Activated CD8-positive, alpha-beta memory T cell treated with anti-CD3 and anti-CD28 coated beads for 48 hours (primary cell): Measurements from ENCODE around the gene SLC17A4.
"Not testable (repeated sequence)": the region's sequence is repeated elsewhere in the genome, so short reads cannot be mapped to it uniquely, and the experiment has no call there.

Source experiments
- DNase-seq, 3 experiments: peaks; one replicate each; pipeline ENCODE4 v3.0.0-alpha.2; 2020; ENCODE audit warnings: low read depth in 2 of 3, low spot score in 2 of 3

SLC17A4 gene

DNA sequence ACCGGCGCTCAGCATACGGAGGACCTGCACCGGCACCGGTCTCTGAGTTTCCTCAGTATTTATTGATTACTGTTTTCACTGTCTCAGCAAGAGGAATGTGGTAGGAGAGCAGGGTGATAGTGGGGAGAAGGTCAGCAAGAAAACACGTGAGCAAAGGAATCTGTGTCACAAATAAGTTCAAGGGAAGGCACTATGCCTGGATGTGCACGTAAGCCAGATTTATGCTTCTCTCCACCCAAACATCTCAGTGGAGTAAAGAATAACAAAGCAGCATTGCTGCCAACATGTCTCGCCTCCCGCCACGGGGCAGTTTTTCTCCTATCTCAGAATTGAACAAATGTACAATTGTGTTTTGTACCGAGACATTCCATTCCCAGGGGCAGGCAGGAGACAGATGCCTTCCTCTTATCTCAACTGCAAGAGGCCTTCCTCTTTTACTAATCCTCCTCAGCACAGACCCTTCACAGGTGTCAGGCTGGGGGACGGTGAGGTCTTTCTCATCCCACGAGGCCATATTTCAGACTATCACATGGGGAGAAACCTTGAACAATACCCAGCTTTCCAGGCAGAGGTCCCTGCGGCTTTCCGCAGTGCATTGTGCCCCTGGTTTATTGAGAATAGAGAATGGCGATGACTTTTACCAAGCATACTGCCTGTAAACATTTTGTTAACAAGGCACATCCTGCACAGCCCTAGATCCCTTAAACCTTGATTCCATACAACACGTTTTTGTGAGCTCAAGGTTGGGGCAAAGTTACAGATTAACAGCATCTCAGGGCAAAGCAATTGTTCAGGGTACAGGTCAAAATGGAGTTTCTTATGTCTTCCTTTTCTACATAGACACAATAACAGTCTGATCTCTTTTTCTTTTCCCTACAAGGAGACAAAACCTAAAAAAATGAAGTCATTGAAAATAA is 5.7 kb upstream of the SLC17A4 start:
- not testable (repeated sequence) for DNase-seq

DNA sequence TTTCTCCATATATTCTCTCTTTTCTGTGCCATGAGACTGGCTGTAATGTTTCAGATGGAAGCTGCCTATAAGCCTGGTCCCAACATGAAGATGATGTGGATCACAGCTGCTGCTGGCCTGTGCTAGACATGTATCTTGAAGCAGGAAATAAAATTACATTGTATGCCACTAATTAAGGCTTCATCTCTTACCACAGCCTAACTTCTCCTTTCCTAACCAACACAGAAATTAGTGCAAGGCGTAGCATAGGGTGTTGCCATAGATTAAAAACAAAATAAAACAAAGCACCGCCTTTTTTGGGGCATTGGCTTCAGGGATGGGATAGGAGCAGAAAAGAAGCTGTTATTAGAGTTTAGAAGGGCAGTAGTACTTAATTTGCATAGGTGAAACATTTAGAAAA is 4.7 kb upstream of the SLC17A4 start:
- no peak for DNase-seq

DNA sequence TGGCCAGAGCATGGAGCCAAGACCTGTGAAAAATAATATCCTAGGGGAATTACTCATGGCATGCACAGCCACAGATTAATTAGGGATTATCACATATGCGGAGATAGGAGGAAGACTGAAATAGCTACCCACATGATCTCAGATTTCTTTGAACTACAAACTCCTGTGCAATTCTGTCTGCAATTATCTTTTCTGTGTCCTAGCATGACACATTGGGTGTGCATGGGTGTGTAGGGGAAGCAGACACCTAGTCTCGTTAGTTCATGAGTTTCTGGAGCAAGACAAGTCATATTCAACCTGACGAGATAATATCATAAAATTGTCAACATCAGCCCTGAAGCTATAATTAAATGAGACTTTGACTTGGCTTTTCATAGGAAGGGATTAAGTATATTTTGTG is 3.6 kb upstream of the SLC17A4 start:
- DNase-seq = no peak

DNA sequence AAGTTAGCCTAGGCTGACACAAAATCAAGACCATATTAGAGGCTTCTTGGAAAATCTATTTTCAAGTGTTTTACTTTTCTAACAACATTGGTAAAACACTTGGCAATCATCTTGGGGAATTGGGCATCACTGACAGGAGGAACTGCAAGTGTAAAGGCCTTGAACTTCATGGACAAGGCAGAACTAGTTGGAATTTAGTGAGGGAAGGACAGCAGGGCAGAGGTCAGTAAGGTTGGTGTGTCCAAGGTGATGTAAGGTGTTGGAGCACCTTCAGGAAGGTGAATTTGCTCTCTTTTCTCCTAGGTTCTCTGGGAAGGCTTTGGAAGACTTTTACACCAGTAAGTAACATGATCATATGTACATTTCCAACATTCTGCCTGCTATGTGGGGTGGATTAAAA is 1.5 kb upstream of the SLC17A4 start:
- DNase-seq = no peak

DNA sequence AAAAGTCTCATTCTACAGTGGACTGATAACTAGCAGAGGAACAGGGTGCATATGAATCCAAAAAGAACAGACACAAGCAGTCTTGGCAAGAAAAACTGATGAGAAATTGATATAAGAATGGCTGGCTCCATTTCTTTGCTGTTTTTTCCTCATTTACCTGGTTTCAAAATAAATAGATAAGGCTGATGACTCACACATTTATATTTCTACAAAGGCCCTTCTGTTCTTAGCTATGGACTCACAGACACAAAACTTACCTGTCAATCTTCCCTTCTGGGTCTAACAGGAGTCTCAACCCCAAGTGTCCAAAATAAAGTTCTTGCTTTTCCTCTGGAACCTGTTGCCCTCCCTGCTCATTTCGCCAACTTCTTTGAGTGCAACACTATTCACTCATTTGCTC is 941 bp downstream of the SLC17A4 start:
- no peak for DNase-seq

DNA sequence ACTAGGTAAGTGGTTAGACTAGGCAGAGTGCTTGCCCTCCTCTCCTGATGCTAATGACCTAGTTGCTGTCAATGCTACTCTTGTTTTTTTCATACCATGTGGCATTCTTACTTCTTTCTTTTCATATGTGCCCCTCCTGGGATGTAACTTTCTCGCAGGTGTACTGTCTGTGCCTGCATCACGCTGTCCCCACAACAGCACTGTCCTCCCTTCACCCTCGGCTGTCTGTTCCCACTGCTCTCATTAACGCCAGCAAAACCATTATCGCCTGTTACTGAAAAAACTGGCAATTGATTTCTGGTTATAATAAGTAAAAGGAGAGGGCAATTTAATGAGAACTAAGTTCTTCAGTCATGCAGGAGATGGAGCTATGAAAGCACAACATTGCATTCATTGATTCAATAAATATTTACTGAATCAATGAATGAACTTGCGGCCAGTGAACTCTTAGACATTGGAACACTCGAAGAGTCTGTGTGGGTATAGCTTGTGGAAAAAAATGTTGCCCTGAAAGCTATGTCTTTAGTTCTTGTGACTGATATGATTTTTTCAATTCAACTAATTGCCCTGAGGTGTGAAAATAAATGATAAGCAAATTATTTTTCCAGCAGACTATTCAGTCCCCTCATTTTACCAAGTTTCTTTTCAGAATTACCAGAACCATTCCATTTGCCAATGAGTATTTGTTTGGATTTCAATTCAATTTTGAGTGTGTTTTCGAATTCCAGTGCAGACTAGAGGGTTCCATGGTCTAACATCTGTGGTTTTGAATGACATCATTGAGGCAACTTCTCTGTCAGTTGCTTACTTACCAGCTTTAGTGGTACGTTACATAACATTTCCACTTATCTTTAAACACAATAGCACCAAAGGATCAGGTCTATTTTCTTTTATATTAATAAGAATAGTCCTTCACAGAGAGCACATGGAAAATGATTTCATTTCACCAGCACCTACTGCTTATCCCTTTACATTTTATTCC is 2.1 kb downstream of the SLC17A4 start:
- no peak for DNase-seq

DNA sequence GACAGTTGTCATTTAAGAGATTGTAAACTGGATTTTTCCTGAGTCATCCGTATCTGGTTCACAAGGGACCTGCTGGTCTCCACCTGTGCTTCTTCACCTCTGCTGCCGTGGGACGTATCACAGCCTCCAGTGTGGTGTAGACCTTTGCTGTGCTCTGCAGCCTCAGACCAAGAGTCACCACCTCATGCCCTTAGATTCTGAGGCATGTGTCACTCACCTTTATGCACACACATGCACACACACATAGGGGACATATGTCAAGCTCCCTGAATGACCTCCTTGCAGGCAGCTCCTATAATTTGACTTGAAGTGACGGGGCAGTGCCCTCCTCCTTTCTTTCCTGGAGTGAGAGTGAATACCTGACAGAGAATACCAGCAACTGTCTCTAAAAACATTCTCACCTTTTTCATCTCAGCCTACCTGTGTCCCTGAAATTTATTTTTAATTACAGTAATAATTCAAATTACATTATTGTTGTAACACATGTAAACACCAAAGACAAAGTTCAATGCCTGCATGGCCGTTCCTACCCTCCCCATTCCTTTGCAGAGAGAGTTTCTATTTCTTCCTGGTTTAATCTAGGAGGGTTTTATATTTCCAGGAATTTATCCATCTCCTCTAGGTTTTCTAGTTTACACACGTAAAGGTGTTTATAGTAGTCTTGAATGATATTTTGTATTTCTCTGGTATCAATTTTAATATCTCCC is 3.5 kb downstream of the SLC17A4 start:
- no peak for DNase-seq

DNA sequence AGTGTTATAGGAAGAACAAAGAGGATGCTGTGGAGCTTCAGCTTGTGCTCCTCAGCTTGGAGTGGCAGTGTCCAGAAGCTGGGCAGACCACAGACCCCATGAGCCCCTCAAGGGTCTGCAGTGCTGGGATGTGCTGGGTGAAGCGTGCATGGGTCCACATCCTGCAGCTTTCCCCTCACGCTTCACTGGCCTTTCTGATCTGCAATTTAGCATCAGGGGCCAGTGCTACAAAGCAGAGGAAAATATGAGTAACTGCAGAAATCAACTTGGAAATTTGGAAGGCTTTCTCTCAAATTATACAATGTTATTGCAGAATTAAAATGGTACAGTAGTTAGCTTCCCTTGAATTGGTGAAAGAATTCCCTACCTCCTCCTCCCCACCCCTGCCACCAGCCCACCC is 10.1 kb downstream of the SLC17A4 start:
- DNase-seq = no peak

DNA sequence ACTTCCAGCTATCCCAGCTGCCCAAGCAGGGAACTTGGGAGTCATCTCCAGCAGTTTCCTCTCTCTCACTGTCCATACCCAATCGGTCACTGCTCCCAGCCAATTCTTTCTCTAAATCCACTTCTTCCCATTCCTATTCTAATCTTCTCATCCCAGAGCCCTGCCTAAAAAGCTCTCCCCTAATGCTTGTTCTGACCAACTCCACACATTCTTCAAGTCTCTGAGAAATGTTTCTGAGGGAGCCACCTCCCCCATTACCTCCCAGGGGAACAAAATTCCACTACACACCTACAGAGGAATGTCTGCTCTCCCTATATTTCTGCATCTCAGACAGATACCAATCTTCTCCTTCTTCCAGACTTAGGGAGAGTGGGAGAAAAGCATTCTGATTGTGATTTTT is 14.0 kb downstream of the SLC17A4 start:
- no peak for DNase-seq

DNA sequence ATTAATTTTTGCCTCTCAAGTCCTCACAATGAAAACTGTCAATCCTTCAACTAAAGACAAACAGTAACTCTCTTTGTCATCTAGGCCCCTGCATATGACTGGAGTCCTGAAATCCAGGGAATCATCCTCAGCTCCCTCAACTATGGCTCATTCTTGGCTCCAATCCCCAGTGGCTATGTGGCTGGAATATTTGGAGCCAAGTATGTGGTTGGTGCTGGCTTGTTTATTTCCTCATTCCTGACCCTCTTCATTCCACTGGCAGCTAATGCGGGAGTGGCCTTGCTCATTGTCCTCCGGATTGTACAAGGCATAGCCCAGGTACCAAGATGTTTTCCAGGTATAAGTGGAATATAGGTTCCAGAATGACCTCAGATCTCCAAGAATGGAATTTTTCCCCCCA is 15.4 kb downstream of the SLC17A4 start:
- no peak for DNase-seq

DNA sequence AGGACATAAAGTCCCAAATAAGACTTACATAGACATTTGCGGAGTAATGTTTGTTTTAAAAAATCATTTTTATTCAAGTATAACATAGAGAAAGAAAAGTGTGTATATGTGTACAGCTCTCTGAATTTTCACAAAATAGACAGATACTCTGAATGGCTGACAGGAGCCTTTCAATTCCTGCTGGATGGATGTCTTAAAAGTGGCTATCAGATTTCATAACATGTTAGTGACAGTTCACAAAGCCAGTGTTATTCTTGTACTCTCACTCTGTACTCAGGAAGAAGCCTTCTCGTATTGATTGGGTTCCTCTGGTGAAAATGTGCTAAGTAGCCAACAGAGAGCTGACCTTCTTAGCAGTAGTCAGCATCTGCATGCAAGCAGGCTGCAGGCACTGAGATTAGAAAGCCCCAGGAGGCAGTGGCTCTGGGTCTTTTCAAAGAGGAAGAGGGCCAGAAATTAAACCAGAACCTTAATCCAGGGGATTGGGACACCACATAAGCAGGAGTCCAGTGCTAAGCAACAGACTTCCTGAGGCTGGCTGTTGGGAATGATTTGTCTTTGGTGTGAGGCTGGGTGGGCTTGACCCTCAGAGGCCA is 19.7 kb downstream of the SLC17A4 start:
- no peak for DNase-seq

DNA sequence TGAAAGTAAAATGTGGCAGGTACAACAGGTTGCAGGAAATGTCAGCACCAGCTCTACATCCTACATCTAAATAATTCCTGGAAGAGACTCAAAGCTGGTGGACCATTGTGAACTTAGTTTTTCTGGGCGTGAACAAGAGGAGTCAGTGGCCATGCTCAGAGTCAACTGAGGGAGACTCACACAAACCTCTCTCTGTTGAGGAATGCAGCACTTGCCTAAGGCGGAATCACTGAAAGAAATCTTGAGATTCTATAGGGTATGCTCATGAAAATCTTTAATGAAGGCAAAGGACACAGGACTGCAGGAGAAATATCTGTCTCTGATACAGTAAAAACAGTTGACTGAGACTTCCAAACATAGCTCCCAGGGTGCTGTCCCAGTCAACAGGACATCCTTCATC is 22.5 kb downstream of the SLC17A4 start:
- no peak for DNase-seq

DNA sequence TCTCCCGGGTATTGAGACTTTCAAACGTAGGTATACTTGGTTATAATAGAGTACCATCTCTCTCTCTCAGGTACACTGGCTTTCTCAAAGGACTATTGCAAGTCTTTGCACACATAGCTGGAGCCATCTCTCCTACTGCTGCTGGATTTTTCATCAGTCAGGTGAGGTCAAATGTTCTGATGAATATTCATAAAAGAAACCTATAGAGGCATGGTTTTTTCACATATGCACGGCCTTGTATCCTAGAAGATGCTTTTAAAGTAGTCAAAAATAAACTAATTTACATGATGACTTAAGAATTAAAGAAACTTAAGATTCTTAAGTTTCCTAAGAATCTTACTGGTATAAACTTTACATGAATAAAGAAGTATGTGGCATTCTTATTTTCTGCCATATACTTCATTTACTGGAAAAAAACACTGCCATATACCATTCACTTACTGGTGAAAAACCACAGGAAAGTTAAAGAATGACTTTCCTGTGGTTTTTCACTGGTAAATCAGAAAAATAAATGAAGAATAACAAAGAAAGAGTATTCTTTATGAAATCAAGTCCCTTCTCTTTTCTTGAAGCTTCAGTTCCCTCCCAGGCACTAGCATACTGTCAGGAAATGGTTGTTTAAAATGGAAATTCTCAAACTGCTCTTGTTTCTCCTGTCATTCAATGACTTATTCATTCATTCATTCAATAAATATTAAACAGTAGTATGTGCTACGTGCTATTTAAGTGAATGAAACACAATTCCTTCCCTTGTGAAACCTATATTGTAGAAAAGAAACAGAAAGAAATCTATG is 23.5 kb downstream of the SLC17A4 start:
- DNase-seq = no peak

DNA sequence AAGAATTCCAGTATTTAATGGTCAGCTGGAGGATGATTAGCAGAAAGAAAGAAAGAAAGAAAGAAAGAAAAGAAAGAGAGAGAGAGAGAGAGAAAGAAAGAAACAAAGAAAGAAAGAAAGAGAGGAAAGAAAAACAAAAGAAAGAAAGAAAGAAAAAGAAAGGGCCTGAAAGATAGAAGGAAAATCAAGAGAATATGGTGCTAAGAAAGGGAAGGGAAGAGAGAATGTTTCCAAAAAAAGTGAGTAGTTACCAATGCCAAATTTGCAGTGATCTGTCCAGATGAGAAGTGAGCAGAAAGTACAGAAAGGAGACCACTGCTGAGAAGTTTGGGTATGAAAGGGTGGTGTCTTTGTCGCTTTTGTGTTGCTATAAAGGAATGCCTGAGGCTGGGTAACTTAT is 26.6 kb downstream of the SLC17A4 start:
- no peak for DNase-seq

DNA sequence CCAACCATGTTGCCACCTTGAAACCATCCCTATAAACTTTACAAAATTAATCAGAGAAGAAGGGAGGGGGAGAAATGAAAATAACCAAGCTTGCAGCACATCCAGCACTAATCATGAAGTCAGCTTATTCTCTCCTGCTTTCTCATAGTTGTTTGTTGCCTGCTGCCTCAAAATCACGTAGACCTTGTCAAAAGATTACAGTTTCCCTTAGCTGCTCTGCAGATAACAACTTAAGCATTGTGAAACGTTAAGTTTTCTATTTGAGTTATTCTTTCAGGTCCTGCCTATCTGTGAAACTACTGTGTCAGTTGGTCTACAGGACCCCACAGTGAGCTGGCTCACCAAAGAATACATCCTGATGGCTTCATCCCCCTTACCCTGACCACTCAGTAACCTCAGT is 32.9 kb downstream of the SLC17A4 start:
- DNase-seq = no peak

DNA sequence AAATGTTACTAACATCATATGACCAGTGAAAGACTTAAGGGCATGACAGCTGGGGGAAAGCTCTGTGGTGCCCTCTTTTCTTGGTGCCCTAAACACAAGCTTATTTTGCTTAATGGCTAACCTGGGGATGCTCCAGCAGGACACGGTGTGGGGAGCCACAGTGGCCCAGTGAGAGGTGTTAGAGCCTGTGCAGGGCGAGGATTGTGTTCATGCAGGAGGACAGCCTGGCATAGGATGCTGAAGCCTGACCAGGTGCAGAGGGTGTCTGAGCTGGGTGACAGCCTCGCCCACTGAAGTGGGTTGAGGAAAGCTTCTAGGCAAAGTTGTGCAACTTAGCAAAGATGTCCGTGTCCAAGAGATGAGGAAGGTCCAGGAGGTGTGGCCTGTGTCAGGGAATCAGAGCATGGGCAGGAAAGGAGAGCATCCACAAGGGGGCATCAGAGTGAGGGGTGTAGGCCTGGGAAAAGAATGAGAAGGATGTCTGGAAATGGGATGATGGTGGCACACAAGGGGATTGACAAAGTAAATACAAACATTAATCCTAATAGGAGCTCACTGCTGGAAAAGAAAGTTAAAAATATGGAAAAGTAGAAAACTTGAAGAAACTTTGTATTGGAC is 33.9 kb downstream of the SLC17A4 start:
- peak in 2 of 3 experiments; percentile 1 to 6 for DNase-seq

DNA sequence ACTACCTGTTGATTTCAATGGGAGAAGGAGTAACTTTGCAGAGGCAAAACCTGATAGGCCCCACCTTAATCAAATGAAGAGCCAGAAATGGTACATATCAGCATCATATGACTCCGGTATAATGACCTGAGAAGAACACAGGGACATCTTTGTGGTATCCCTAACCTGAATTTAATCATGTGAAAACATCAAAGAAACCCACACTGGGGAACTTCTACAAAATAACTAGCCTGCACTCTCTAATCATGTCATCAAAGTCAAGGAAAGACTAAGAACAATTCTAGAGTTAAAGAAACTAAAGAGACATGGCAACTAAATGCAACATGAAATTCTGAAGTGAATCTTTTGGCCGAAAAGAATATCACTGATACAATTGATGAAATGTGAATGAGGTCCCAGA is 34.9 kb downstream of the SLC17A4 start:
- DNase-seq = no peak

DNA sequence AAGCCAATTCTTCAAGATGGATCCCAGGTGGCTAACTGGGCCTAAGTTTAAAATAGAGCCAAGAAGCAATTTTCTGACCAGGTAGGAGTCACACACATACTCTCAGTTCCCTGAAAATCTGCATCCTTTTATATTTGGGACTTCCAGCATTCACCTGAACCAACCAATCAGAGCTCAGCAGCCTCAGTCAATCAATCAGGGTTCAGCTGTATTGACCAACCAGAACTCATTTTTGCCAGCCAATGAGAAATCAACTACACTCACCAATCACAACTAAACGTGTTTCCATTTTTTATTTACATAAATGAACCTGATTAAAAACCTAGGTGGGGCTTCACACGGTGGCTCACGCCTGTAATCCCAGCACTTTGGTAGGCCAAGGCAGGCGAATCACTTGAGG is 37.5 kb downstream of the SLC17A4 start:
- no peak for DNase-seq

DNA sequence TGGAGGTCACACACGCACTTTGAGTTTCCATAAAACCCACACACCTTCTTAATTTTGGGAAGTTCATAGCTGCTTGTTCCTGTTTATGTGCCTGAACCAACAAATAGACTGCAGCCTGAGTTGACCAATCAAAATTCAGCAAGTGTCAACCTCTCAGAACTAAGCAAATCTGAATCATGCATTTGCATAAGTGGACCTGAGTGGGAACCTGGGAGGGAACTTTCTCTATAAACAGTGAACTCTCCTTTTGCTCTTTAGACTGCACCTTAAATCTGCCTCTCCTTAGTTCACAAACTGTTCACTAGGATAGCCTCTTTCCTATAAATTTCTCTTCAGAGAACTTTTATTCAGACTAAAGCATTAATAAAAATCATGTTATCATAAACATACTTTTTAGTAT is 39.4 kb downstream of the SLC17A4 start:
- DNase-seq = no peak

DNA sequence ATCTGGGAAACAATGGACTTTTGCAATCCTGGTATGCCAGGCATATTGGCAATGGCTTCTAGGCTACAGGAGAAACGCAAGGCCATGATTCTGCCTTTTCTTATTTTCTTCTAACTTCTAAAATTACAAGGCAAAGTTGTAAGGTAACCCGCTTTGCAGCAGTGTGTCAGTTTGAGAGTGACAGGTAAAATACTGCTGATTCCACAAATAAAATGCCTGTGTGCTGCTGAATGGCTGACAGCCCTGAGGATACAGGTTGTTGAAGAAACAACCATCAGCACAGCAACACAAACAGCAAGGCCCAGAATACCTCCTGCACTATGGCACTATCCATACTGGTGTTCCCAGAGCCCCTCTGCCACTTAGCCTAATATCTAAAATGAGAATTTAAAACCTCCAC is 40.2 kb downstream of the SLC17A4 start:
- DNase-seq = no peak
